ENCODE results near the gene ZNF618.

ZNF618 gene

DNA sequence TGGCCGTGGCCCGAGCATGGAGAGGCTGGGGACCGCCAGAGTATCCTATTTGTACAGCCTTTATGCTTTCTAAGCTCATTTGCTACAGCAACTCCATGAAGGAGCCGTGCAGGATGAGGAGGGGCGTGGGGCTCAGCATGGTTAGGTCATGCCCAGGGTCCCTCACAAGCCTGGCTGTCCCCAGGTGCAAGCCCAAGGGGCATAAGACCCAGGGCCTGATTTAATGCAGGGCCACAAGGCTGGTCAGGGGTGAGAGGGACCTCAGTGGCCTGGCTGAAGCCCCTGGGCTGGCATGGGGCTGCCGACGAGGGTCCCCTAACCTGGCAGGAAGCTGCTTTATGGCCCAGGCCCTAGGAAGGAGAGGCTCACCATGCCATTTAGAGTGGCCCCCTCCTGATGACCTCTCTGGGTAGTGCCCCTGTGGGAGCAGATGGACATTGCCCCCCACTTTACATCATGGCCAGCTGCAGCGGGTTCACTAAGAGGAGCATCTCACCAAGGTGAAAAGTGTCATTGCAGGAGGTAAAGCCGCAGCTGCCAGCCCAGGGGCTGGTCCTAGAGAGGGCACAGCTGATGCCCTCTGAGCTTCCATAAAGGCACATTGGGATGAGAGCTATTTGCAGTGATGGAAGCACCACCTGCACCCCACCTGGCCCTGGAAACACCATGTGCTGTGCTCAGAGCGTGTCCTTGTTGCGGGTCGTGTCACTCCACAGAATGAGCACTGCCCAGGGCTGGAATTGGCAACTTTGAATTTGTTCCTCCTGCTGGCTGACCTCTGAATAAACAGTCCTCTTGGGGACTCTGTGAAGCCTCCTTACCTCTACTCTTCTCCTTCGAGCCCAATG, 58.9 kb downstream of the ZNF618 start:
- no peak for DNase-seq

DNA sequence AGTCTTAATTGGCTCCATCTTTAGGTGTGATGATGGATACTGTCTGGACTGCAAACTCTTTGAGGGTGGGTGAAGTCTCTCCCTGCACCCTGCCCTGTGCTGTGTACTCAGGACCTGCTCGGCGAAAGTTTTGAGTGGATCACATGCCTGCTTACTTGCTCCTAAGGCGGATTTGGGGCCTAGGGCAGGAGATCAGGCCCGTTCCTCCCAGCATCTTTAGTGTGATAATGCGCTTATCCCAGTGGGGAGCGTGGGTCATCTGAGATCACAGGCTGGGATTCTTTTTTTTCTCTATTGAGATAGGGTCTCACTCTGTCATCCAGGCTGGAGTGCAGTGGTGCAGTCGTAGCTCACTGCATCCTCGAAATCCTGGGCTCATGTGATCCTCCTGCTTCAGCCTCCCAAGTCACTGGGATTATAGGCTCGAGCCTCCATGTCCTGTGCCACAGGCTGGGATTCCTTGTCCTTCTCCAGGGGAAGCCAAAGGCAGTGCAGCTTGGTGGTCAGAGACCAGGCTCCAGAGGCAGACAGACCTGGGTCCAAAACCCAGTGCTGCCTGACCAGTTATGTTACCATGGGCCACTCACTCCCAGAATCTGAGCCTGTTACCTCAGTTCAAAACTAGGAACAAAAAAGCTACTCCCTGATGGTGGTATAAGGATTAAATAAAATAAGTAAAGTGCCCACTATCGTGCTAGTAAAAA, 59.7 kb downstream of the ZNF618 start:
- DNase-seq: no peak

DNA sequence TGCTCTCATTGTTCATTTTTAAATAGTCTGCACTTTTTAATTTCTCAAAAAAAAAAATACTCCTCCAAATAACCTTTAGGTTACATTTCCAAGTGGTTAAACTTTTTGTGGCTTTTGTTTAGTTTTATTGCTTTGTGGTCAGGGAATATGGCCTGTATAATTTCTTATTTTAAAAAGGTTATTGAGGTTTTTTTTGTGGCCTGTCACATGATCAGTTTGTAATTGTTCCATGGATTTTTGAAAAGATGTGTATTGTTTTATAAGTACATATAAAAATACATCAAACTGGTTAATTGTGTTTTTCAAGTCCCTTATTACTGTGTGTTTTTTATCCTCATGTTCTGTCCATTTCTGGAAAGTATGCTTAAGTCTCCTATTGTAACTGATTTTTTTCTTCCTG, 64.0 kb downstream of the ZNF618 start:
- DNase-seq: no peak

DNA sequence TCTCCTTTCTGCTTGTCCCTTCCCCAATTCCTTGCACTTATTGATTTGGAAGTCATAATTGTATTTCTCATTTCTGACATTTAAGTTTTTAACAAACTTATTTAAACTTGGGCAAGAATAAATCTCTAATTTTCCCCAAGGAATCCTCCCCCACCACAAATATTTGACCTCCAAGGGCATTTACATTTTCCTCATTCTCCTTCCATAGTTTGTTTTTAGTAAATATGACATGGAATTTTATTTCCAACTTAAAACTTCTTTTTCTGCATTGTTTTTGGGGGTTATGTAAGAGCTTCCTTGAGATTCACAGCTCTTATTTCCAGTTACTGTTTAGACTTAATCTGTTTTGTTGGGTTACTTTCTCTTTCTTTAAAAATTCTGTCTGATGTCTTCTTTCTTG, 64.9 kb downstream of the ZNF618 start:
- no peak for DNase-seq

DNA sequence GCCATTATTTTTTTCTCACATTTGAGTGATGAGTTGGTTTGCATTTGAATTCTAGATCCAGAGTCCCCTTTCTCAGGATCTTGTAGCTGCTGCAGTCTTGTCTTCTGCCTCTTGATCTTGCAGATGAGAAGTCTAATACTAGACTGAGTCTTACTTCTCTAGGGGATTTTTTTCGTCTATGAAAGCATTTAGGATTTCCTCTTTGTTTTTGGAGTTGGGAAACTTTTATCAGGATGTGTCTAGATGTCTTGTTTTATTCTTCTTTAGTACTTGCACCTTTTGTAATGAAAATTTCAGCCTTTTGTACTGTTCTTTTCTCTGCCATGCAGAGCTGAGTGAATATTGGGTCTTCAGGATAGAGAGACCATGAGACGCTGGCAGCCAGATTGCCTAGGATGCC, 65.4 kb downstream of the ZNF618 start:
- DNase-seq: no peak

- no peak for DNase-seq
Measured at GRCh38 chr9:113943112-113944009, 67.3 kb downstream of the ZNF618 start.

GRCh38 chr9:113945784-113946183, 69.7 kb downstream of the ZNF618 start:
- DNase-seq: no peak

DNA sequence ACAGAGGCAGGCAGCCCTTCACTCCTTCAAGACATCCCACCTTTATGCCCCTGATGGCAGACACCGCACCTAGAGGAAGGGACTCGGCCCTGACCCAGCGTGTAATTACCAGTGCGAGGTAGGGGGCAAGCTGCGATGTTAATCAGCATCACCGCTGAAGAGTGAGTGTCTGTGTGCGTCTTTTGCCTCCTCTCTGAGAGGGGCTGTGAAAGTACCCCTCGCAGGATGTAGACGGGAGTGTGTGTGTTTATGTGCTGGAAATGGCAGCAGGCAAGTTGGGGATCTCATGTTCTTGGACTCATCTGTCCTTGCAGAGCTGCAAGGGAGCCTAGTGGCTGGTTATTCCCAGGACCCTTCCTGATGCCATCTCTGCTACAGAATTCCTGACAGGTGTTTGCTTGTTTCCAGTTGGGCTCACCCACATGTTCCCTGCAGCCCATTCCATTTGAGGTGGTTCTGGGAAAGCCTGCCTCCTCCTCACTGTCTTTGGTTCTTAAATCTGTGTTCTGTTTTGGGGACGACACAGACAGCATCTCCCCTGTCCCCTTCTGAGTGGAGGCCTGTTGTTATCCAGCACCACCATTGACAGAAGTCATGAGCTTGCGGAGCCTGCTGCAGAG, 70.5 kb downstream of the ZNF618 start:
- no peak for DNase-seq

GRCh38 chr9:113947941-113948340, 71.8 kb downstream of the ZNF618 start:
- no peak for DNase-seq

DNA sequence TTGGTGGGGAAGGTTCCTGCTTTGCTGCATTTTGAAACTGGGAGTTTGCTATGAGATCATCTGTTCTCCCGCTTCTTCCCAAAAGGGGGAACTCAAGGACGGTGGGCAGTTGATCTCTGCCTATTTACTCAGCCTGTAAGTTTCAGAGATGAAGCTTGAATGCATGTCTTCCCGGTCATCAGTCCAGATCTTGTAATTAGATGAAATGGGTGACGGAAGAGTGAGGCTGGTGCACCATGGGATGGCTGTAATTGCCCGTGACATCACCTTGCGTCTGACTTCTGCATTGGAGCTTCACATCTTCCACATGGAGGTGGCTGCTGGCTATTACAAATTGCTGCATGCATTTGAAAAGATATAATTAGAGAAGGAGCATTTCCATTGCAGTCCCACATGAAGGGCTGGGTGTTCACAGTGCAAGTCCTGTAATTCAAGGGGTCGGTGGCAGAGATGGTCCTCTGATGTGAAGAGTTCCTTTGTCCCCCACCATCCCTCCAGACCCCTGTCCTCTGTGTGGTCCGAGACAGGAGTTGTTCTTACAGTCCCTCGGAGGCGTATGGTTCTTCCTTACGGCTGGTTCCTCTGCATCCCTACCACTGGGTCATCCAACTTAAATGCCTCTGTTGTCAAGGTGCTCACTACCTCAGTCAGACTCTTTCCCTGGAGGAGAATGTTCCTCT, 72.9 kb downstream of the ZNF618 start:
- no peak for DNase-seq

DNA sequence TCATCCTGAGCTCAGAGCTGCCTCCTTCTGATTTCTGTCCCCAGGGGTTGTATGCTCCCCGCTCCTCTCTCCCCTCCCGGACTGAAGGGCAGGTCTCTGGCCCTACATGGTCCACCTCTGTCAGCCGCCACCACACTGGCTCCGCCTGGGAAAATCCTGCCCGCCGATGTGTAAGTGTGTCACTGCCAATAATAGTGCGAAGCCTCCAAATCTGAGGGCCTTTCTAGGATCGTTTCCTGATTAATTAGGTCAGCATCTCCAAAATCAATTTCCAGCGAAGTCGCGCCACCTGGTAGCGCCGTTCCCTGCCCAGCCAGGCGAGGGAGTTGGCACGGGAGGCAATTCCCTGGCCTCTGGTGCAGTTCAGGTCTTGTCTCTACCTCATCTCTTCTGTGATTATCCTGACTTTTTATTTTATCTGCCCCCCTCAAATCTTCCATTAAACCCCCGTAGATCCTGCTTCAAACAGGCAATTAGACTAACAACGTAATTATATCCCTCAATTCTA, 73.5 kb downstream of the ZNF618 start:
- no peak for DNase-seq

GRCh38 chr9:113950195-113951031, 74.3 kb downstream of the ZNF618 start:
- no peak for DNase-seq

DNA sequence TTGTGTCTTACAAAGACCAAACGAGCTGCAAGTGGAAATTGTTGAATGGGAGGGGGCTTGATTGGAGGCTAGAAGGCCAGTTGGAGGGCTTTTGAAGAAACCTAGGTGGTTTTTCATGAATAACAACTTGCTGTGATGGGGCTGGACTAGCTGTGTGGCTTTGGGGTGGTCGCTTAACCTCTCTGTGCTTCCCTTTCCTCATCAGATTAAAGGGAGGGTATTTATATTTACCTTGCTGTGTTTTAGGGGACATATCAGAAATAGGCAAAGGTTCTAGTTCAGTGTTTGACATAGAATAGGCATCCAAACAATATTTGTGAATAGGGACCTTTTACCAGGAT, 74.9 kb downstream of the ZNF618 start:
- no peak for DNase-seq

- DNase-seq: no peak
Measured at GRCh38 chr9:113952676-113953075, 76.6 kb downstream of the ZNF618 start.

- DNase-seq: no peak
Measured at GRCh38 chr9:113953531-113953930, 77.4 kb downstream of the ZNF618 start.

GRCh38 chr9:113954591-113954990, 78.5 kb downstream of the ZNF618 start:
- no peak for DNase-seq

DNA sequence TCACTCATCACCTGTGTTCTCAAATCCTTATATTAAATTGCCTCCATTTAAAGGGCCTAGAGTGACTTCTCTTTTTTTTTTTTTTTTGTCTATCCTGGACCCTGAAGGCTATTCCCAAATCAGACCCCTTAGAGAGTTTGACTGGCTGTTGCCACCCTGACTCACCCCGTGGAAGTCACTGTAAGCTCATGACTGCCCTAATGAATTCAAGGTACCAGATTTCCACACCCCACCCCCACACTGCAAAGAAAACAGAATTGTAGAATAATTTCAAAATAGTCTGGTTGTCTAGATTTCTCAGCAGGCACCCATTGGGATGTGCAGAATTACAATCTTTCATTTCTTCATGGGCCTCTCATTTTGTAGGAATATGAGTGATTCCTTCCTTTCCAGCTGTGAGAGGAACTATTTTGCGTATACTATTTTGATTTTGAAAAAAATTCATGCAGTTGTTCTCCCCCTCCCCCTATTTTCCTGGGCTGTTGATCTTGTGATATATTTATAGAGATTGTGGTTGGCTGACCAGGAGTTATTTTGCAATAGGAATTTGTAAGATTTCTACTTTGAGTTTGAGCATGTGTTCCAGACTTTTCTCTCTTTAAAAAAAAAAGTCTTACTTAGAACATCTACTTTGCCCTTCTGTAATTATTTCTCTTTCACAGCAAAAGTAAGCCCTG, 79.1 kb downstream of the ZNF618 start:
- DNase-seq: no peak

GRCh38 chr9:113956901-113957300, 80.8 kb downstream of the ZNF618 start:
- no peak for DNase-seq

DNA sequence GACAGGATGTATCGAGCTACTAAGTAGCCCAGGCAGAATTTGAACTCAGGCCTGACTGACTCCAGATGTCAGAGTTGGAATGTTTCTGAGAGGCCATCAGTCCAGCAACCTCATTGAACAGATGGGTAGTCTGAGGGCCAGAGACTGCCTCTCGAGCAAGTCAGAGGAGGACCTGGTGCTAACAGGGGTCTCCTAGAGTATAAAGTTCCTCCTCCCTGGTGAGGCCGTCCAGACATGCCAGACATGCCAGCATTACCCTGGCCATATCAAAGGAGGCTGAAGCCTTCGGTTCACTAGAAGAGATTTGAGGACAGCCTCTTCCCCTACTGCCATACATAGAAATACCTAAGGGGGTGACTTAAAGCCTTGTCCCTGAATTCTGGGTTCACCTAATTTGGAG, 81.2 kb downstream of the ZNF618 start:
- no peak for DNase-seq

DNA sequence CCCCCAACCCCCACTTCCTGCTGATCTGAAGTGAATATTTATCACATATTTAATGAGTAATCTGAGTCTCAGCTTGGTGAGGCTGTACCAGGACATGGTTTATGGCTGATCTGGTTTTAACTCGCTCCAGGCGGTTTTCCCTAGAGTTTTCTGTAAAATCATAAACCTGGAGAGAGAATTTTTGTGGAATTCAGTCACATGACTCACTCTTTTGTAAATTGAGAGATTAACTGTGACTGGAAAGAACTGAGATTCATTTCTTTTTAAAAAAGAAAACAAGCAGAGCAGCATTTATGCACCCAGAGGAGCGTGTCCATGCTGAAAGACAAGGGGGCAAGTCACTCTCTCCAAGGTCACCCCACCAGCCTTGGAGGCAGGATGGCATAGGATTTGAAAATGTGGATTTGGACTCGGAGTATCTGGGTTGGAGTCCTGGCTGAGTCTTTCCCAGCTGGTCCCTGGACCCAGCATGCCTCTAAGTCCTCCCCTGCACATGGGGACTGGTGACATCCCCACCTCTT, 81.8 kb downstream of the ZNF618 start:
- DNase-seq: no peak

Data from activated effector memory CD4-positive, alpha-beta T cell treated with Interleukin-2 at 50 U/mL for 16 hours (primary cell).